GDM1 (cell line): ENCODE data around the gene BAG5.

Experiments
- DNase-seq: peaks from one replicate; lab custom pipeline; 2025; lab: John Stamatoyannopoulos, UW

BAG5 gene

GRCh38 chr14:103508521-103509329 lies 53.7 kb downstream of the BAG5 start:
- no peak for DNase-seq

- DNase-seq = no peak
These were observed 54.7 kb downstream of the BAG5 start for GRCh38 chr14:103507751-103508150.
